Ramos (cell line): Measurements from ENCODE around the gene PTH1R.

Experiments
- in situ Hi-C: fragments of 300-500 bp; cut with MboI; formaldehyde crosslinking; loops from one replicate; pipeline ENCODE4 v1.14.3; 2022; ENCODE audit warnings: low sequenced_read_pairs; ENCODE audit not compliant: unreplicated experiment

Gene PTH1R

DNA sequence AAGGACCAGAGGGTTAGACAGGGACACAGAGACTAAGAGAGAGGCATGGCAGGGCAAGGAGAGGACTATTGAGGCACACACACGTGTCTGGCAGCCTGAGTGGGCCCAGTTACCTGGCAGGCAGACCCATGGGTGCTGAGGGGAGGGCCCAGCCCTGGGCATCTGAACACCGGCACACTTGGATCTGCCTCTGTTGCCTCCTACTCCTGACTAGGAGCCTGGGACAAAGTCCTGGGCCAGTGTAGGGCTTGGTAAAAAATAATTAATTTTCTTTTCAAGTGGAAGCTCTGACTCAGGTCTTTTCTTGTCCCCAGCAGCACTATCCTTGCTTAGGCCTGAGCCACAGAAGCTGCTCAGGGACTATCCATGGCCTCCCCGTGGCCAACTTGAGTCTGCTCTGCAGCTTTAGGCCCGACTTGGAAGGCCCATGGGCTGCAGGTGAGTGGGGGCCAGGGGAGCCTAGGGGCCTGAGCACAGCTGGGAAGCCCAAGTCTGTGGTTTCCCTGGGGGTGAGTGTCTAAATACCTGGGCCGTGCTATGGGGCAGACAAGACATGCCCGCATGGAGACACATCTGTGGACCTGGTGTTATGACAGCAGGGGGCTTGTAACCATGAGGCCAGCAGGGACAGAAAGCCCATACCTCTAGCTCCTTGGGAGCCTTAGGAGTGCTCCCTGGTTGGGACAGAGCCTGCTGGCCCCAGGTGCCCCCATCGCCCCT is at the start of gene PTH1R:
PTH1R (plus strand) TSS at position 316 of the 720 bp plus-strand sequence. CDS start 5,839 bp downstream, outside the sequence.
- in situ Hi-C loops, result no loop called here

DNA sequence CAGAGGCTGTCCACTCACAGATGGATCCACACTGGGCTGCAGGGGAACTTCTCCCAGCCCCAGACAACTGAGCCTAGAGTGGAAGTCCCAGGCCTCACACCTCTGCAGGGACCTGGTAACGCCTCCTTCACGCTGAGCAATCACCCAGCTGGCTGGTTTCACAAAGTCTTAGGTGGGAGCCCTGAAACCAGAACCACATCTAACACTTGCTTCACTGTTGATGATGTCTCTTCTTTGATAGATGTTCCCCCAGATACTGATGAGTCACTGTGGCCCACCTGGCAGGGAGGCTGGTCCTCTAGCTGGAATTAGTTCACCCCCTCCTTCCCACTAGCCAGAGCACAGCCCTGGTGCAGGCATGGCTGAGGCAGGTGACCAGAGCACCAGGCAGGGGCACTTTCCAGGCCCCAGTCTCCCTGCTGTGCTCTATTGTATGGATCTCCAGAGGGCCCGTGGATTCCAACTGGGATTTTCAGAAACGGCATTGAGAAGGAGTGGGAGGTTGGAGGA is 47.8 kb upstream of the PTH1R start:
- in situ Hi-C loops, result no loop called here

DNA sequence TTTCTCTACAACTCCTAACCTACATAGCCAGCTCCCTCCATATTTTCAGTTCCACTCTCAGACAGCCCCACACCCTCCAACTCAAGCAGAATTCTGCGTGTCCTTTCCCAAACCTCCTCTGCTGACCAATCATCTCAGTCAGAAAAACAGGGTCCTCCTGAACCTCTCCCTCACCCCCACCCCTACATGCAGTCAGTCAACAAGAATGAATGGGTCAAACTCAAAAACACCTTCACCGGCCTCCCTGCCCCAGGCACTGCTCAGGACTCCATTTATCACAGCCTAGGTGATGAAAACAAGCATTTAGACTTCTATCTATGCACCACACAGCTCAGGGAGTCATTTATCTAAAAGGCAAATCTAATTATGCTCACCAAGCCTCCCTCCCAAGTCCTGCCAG is 46.7 kb upstream of the PTH1R start:
- in situ Hi-C loops, result no loop called here

DNA sequence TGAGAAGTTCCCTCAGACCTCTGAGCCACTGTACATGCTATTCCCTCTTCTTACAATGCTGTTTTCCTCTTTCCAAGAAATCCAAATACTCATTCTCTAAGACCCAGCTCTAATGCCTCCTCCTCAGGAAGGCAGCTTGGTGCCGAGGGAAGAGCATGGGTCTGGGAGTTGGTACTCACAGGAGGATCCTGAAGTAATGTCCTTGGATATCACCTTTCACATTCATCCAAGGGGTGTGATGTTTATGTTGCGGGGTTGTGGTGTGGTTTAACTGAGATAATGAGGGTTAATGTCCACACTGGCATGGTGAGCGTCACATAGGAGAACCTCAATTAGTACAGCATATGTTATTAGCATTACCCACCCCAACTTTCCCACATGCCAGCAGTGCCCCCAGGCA is 46.2 kb upstream of the PTH1R start:
- in situ Hi-C loops, result no loop called here

DNA sequence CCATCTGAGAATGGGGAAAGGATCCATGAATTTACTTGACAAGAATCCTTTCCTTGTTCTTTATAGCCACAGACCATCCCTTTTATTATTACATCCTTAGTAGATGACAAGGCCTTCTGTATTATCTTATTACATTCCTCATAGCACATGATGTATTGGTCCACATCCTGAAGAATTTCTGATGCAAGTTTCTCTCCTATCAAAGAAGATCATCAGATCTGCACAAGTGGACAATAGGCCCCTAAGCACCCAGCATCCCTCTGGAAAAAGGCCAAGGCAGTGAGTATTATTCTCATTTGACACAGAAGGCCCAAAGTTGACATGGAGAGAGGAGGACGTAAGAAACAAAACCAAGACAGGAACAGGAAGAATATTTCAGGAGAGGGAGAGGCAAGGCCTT is 45.7 kb upstream of the PTH1R start:
- in situ Hi-C loops, result no loop called here

DNA sequence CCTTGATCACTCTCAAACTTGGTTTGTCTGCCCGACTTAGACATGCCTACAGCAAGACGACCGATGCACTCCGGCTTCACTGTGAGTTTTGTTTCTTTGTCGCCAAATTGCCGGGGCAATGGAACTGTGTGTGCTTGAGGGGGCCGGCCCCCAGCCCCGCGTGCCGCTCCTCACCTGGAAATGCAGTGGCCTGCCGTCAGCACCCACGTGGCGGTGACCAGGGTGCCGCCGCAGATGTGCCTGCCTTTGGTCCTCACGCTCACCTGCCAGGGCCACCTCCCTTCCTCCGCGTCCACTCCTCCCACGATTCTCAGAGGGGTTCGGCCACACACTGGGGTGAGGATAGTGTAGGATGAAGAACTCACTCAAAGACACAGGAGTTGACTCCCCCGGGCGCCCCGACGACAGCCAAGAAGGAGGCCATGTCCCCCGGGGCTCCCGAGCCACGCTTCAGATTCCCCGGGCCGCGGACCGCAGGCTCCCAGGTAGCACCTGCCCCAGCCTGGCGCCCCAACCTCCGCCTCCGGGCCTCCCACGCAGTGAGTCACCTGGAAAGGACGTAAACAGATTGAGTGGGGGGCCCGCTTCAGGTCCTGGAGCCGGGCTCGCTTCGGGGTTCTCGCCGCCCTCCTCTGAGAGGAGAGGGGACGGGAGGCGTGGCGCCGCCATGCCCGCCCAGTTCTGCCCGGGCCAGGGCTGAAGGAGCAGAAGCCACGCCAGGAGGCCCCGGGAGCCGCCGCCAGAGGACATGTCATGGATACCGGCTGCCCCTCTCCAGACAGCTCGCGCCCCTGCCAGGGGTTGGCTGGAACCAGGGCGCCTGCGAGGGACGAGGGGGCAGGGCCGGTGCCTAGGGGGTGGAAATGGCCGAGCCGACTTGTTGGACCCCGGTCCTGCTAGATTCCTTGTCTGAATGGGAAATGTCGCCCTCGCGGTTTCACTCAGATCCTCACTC is 43.9 kb upstream of the PTH1R start:
- in situ Hi-C loops, result no loop called here

DNA sequence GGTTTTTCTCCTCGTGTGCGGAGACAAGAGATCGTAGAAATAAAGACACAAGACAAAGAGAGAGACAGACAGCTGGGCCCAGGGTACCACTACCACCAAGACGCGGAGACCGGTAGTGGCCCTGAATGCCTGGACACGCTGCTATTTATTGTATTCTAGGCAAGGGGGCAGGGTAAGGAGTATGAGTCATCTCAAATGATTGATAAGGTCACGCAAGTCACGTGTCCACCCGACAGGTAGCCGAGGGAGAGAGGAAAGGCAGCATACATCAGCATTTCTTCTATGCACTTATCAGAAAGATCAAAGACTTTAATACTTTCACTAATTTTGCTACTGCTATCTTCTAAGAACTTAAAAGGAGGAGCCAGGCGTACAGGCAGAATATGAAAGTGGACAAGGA is 42.5 kb upstream of the PTH1R start:
- in situ Hi-C loops, result no loop called here

DNA sequence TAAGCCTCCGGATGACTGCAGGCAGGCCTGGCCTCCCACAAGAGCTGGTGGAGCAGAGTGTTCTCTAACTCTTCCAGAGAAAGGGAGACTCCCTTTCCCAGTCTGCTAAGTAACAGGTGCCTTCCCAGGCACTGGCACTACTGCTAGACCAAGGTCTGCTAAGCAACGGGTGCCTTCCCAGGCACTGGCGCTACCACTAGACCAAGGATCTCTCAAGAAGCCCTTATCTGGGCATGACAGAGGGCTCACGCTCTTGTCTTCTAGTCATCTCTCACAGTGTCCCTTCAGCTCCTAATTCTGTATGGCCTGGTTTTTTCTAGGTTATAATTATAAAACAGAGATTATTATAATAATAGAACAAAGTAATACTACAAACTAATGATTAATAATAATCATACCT is 42.0 kb upstream of the PTH1R start:
- in situ Hi-C loops, result no loop called here

DNA sequence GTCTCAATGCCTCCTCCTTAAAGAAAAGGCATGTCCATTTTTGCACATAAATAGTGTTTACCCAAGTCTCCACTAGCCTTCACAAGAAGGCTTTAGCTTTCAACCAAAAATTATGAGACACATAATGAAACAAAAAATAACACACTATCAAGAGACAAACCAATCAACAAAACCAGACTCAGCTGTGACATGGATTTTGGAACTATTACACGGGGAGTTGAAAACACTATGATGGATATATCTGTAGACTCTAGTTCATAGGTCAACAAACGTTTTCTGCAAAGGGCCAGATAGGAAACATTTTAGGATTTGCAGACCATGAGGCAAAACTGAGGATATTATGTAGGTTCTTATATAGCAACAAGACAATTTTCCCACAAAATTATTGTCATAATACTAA is 39.2 kb upstream of the PTH1R start:
- in situ Hi-C loops, result no loop called here

DNA sequence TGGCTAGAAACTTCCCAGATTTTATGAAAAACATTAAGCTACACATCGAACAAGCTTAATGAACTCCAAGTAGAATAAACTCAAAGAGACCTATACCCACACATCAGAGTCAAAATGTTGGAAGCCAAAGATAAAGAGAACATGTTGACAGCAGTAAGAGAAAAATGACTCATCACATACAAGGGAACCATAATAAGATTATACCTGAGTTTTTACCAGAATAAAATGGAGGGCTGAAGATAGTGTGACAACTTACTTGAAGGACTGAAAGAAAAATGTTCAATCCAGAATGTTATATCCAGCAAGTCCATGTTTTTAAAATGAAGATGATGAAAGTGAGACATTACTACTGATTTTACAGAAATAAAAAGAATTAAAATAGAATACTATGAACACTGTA is 37.0 kb upstream of the PTH1R start:
- in situ Hi-C loops, result no loop called here

DNA sequence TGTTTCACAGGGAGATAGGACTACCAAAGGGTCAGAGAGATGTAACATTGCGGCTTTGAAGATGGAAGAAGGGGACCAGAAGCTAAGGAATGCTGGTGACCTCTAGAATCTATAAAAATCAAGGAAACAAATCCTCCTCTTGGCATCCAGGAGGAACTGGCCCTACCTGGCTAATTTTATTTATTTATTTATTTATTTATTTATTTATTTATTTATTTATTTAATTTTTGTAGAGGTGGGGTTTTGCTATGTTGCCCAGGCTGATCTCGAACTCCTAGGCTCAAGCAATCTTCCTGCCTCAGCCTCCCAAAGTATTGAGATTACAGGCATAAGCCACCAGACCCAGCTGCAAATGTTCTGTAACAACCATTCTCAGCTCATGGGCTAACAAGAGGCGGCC is 34.0 kb upstream of the PTH1R start:
- in situ Hi-C loops, result no loop called here

DNA sequence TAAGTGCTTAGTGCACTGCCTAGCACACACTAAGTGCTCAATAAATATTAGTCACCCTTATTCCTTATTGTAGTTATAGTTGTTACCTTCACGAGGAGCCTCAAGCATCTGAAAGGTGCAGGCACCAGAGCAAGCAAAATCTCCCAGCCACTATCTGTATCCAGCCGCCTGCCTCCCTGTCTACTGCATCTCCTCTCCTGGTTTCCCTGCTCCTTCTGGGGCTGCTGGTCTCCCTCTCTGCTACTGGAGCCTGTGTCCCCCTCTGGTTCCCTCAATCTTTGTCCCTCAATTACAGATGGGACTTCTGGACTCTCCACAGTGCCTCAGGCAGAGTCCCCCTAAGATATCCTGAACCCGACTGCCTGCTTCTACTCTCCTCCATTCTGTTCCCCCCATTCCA is 33.1 kb upstream of the PTH1R start:
- in situ Hi-C loops, result no loop called here

DNA sequence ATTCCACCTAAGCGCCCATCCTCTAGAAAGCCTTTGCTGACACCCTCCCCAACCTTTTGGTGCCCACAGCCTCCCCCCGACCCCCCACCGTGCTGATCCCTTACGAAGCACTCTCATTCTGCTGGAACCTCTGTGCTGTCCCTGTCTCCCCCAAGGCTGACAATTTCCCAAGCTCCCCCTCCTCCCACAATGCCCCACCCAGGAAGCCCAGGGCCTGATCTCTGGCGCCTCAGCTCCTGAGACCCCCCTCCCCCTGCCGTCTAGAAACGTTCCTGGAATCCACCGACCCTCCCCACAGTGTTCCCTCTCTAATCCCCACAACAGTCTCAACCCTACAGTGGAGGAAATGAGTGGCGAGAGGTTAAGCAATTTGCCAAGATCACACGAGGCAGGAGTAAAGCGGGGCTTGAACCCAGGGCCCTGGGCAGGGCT is 32.6 kb upstream of the PTH1R start:
- in situ Hi-C loops, result no loop called here

DNA sequence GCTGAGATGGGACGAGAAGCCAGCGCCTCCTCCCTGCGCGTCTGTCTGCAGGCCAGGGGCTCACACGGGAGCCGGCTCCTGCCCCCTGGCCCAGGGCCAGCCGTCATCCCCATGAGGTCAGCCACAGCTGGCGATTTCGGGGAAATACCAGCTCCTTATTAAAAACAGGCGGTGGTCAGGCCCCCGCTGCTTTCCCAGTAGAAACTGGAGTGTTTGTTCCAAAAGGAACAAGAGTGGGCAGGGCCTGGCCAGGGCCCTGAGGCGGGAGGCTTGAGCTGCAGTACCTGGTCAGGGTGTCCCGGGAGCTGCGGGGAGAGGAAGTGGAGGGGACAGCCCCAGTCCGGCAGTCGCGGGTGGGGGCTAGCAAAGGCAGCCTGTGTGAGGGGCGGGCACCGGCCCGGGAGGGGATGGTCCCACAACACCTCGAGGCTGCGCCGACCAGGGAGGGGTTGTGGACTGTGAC is 32.1 kb upstream of the PTH1R start:
- in situ Hi-C loops, result no loop called here

DNA sequence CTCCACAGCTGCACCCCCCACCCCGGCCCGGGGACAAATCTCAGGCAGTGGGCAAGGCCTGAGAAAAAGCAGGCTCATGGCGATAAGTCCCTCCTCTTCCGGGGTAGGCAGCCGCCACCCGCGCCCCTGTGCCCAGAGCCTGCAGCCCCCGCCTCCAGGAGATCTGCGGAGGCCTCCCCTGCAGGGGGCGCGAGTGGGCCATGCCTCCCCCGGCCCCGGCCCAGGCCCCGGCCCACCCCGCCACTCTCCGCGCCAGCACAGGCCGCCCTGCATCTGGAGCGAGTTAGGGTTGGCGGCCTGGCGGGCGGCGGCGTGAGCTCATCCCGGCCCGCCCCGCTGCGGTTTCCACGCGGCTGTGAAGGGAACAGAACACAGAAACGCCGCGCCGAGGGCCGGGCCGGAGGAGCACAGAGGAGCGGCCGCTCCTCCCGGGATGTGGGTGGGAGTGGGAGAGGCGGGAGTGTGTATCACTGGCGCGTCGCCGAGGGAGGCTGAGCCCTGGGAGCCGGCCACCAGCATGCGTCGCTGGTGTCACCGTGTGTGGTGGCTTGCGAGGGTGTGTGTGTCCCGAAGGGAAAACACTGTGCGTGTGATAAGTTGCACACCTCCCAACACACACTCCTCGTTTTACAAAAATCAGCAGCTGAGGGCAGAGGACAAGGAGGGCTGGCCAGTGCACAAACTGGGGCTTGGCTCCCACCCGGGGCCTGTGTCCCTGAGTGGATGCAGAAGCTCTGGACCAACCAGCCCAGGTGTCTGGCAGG is 31.5 kb upstream of the PTH1R start:
- in situ Hi-C loops, result no loop called here

DNA sequence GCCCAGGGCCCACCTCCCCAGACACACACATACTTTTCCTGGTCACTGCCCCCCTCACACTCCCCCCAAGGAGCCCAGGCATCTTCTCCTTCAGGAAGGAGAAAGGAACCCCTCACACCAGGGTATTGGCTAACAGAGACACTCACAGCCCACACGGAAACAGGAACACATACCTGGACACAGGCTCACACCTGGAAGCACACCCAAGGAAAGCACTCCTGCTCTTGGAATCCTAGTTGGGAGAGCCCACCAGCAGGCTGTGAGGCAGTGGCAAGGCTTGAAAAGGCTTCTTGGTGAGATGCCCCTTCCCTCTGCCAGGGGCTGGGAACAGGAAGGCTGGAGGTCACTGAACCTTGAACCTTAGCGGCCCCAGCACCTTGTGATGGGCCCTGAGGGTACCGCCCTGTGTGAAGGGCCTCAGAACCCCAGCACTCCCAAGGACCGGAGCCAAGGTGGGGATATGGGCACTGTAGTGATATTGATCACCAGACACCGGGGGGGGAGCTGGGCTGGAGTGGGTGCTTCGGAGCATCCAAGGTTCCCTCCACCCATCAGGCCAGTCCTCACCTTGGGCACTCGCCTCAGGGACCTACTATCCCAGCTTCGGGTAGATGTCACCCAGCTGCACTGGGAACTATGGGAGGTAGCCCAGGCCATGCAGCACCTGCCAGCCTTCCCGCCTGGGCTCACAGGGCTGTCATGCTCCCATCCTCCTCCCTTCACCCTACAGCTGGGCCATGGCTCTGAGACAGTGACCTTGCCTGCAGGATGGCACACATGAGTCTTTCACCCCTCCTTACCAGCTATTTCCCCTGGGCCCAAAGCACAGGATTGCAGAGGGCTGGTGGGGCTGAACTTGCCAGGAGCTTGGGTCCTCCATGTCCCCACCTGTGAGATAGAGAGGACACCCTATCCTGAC is 30.6 kb upstream of the PTH1R start:
- in situ Hi-C loops, result no loop called here

DNA sequence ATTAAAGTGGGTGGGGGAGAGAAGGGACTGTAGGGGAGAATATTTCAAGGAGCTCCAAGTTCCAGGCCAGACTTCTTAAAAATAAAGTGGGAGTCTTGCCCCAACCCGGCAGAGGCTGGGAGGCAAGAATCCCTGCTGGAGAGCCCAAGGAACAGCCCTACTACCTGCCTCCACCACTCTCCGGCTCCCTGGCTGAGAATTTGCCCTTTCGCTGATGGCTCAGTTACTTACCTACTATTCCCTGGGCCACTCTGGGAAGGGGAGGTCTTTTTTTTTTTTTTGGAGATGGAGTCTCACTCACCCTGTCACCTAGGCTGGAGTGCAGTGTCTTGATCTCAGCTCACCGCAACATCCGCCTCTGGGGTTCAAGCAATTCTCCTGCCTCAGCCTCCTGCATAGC is 29.8 kb upstream of the PTH1R start:
- in situ Hi-C loops, result no loop called here

DNA sequence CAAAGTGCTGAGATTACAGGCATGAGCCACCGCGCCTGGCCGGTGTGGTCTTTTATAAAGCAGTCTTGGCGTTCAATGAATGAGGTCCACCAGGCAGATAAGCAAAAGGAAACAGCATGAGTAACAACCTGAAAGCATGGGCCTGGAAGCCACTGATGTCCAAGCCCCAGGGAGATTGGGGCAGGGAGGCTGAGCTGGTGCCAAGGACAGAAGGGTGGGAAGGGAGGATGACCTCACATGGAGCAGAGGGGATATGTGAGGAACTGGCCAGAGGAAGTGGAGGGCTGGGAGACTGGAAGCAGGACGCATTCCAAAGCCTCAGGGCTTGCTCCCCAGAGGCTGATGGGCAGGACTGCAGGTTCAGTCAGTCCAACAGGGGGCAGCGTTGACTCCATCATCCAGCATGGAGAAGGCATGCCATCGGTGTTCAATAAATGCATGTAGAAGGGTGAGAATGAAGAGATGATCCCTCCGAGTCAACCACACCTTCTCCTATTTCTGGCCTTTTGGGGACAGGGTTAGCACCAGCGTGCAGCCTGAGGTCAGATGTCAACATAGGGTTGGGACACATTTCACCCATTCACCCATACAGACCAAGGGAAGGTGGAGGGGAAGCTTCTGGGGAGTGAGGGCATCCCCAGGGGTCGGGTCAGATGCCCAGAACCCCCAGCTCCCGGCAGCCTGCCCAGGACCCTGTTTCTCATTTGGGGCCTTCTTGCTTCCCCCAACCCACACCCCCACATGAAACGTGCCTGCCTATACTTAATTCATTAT is 29.1 kb upstream of the PTH1R start:
- in situ Hi-C loops, result no loop called here
